GM23338 (cell line): ENCODE data around the gene TEX30. TPM values are rescaled to one million over a fixed set of nuclear protein-coding genes. Genes with fewer than 3 reads are reported as not detected.

Experiments used
- ATAC-seq: fragments of 200-7000 bp; cut with Tn5 transposase; 3 replicates; pipeline ENCODE4 v1.9.1; 2020
- DNase-seq: peaks from one replicate; pipeline ENCODE4 v3.0.0-alpha.2; 2015; ENCODE audit warnings: low spot score
- H2AFZ ChIP-seq: fragments of 200-600 bp; sonication (generic); 2 replicates; pipeline ENCODE4 v1.8.0; 2016; ENCODE audit warnings: antibody characterized with exemption, mild to moderate bottlenecking, moderate library complexity
- H3F3A ChIP-seq: fragments of 200-600 bp; sonication (generic); replicated peaks from 2 replicates; pipeline ENCODE4 v1.8.0; 2017; ENCODE audit warnings: antibody characterized with exemption, mixed run types, low read depth
- H3K27ac ChIP-seq: fragments of 200-600 bp; sonication (generic); 2 replicates; pipeline ENCODE4 v1.6.1; 2016; ENCODE audit warnings: low read depth
- H3K27me3 ChIP-seq: fragments of 200-600 bp; sonication (generic); 2 replicates; pipeline ENCODE4 v1.8.0; 2016; ENCODE audit warnings: mild to moderate bottlenecking, mixed run types, moderate library complexity; ENCODE audit not compliant: insufficient read depth
- H3K36me3 ChIP-seq: fragments of 200-600 bp; sonication (generic); 2 replicates; pipeline ENCODE4 v1.8.0; 2016; ENCODE audit warnings: mild to moderate bottlenecking; ENCODE audit not compliant: insufficient read depth
- H3K4me1 ChIP-seq: fragments of 200-600 bp; sonication (generic); 2 replicates; pipeline ENCODE4 v1.8.0; 2016; ENCODE audit warnings: mild to moderate bottlenecking, moderate library complexity; ENCODE audit not compliant: insufficient read depth
- H3K4me2 ChIP-seq: fragments of 200-600 bp; sonication (generic); 2 replicates; pipeline ENCODE4 v1.7.1; 2017; ENCODE audit warnings: mixed run types
- H3K4me3 ChIP-seq: fragments of 200-600 bp; sonication (generic); 2 replicates; pipeline ENCODE4 v1.6.1; 2016; ENCODE audit warnings: mixed run types
- H3K79me2 ChIP-seq: fragments of 200-600 bp; sonication (generic); replicated peaks from 2 replicates; pipeline ENCODE4 v1.8.0; 2017; ENCODE audit warnings: mild to moderate bottlenecking; ENCODE audit not compliant: insufficient read depth
- H3K9me2 ChIP-seq: fragments of 200-600 bp; sonication (generic); 2 replicates; pipeline ENCODE4 v1.8.0; 2017; ENCODE audit not compliant: insufficient read depth
- H4K20me1 ChIP-seq: fragments of 200-600 bp; sonication (generic); replicated peaks from 2 replicates; pipeline ENCODE4 v1.8.0; 2017; ENCODE audit warnings: mild to moderate bottlenecking; ENCODE audit not compliant: insufficient read depth
- H3K27ac Mint-ChIP-seq: 2 replicates; pipeline ENCODE4 v1.8.0; 2020; ENCODE audit warnings: inconsistent platforms, mild to moderate bottlenecking, moderate library complexity, mixed read lengths
- H3K27me3 Mint-ChIP-seq: 3 replicates; pipeline ENCODE4 v1.8.0; 2022; ENCODE audit warnings: low read depth, mild to moderate bottlenecking, moderate library complexity, mixed read lengths, inconsistent platforms; ENCODE audit not compliant: insufficient read depth, poor library complexity
- H3K36me3 Mint-ChIP-seq: 3 replicates; pipeline ENCODE4 v1.8.0; 2021; ENCODE audit warnings: low read depth, mild to moderate bottlenecking, inconsistent platforms, moderate library complexity, mixed read lengths
- H3K4me1 Mint-ChIP-seq: 3 replicates; pipeline ENCODE4 v1.8.0; 2020; ENCODE audit warnings: mild to moderate bottlenecking, inconsistent platforms, mixed read lengths
- H3K4me3 Mint-ChIP-seq: 3 replicates; pipeline ENCODE4 v1.8.0; 2021; ENCODE audit warnings: moderate library complexity, mild to moderate bottlenecking, inconsistent platforms, mixed read lengths
- H3K9me3 Mint-ChIP-seq: 3 replicates; pipeline ENCODE4 v1.8.0; 2020; ENCODE audit warnings: moderate library complexity, mild to moderate bottlenecking, inconsistent platforms, mixed read lengths
- CREB1 ChIP-seq: fragments of 250-450 bp; sonication (Bioruptor Pico); IDR thresholded peaks from 2 replicates; pipeline ENCODE4 v1.5.0; 2020; ENCODE audit warnings: low read depth, mild to moderate bottlenecking, moderate library complexity
- CTCF ChIP-seq, 2 experiments: fragments of 200-600 bp in 1 of 2; sonication (generic) in 1 of 2; conservative IDR thresholded peaks; 2 replicates each; pipeline versions ENCODE4 v1.5.1 to v1.6.1; 2016 to 2017; ENCODE audit warnings: antibody characterized with exemption in 2 of 2, low read depth in 2 of 2, mild to moderate bottlenecking in 2 of 2, moderate library complexity in 1 of 2
- ETS1 ChIP-seq: IDR thresholded peaks from 2 replicates; pipeline ENCODE4 v1.6.1; 2016; ENCODE audit warnings: antibody characterized with exemption
- EZH2 ChIP-seq: fragments of 200-600 bp; sonication (generic); IDR thresholded peaks from one replicate; pipeline ENCODE4 v1.8.0; 2017; ENCODE audit warnings: antibody characterized with exemption, mild to moderate bottlenecking, low read depth; ENCODE audit not compliant: unreplicated experiment
- JUNB ChIP-seq: IDR thresholded peaks from one replicate; pipeline ENCODE4 v1.6.1; 2016; ENCODE audit warnings: antibody characterized with exemption; ENCODE audit not compliant: unreplicated experiment
- REST ChIP-seq: IDR thresholded peaks from one replicate; pipeline ENCODE4 v1.6.1; 2018; ENCODE audit warnings: antibody characterized with exemption; ENCODE audit not compliant: unreplicated experiment
- STAT1 ChIP-seq: IDR thresholded peaks from one replicate; pipeline ENCODE4 v1.6.1; 2016; ENCODE audit warnings: antibody characterized with exemption; ENCODE audit not compliant: unreplicated experiment
- ZNF114 ChIP-seq: fragments of 250-450 bp; sonication (Bioruptor Pico); IDR thresholded peaks from 2 replicates; pipeline ENCODE4 v1.5.0; 2020; ENCODE audit warnings: mild to moderate bottlenecking, moderate library complexity
- ZNF462 ChIP-seq: fragments of 250-450 bp; sonication (Bioruptor Pico); IDR thresholded peaks from 2 replicates; pipeline ENCODE4 v1.5.0; 2020; ENCODE audit warnings: mild to moderate bottlenecking, moderate library complexity
- polyA plus RNA-seq: library from polyadenylated mRNA; unstranded; fragments of >200 nt; fragmentation: Nextera tagmentation; extraction: Ambion mirVana; gene quantifications from 2 replicates; pipeline ENCODE4 v1.2.1, GENCODE V29; 2016
- total RNA-seq: library from RNA; depleted of rRNA; stranded (reverse); fragments of >200 nt; shearing (Covaris generic); gene quantifications from 2 replicates; pipeline ENCODE4 v1.2.3, GENCODE V29; 2014

Gene TEX30
- total and polyA plus RNA-seq, 2 experiments from 2014 or later: 6.3 to 28.2 TPM

- Histone ChIP-seq H3K27ac (no peak overlapping the region), H3K4me3 (no peak overlapping the region), H3F3A (no peaks in the 10 kb centered on the region), H4K20me1 (no peaks in the 10 kb centered on the region; the same call in 1 of the 2 replicates), H3K27me3 (peaks cover 29% of the 10 kb centered on the region), H3K4me1 (no peaks in the 10 kb centered on the region; the same call in 1 of the 2 replicates), H3K9me2 (no peaks in the 10 kb centered on the region), H2AFZ (no peak overlapping the region), H3K79me2 (no peaks in the 10 kb centered on the region), H3K4me2 (no peak overlapping the region), H3K36me3 (no peaks in the 10 kb centered on the region)
- no peak for ATAC-seq
- H3K27me3 Mint-ChIP-seq: peaks cover 19% of the 10 kb centered on the region
- TF ChIP-seq EZH2: no peak
- no peak for TF ChIP-seq ZNF462
- TF ChIP-seq CREB1 (CRISPR knock-in tag): no peak
- TF ChIP-seq ZNF114 (CRISPR knock-in tag): no peak
- TF ChIP-seq STAT1: no peak
- TF ChIP-seq CTCF (conservative IDR thresholded peaks at IDR 0.05; ENCODE audit: low read depth in 2 of 2): no peak; a peak in 1 of 4 replicates
- TF ChIP-seq JUNB: no peak
- no peak for TF ChIP-seq ETS1
- TF ChIP-seq REST: no peak
- peaks cover 6% of the 10 kb centered on the region for H3K36me3 Mint-ChIP-seq
- no peak overlapping the region for H3K27ac Mint-ChIP-seq
- no peaks in the 10 kb centered on the region; the same call in 2 of the 3 replicates for H3K9me3 Mint-ChIP-seq
- no peak for DNase-seq
- peaks cover 10% of the 10 kb centered on the region for H3K4me1 Mint-ChIP-seq
- H3K4me3 Mint-ChIP-seq: no peak overlapping the region
Observed at GRCh38 chr13:102769679-102770078, 3.9 kb downstream of the TEX30 start.
